KOPT-K1 (cell line): ENCODE measurements around the gene GLTPD2.

ENCODE experiments used
- H3K27ac ChIP-seq: fragments of 200-600 bp; sonication (generic); 2 replicates; pipeline ENCODE4 v1.5.1; 2016; ENCODE audit warnings: antibody characterized with exemption, mild to moderate bottlenecking, low read depth, low read length; ENCODE audit not compliant: poor library complexity, severe bottlenecking
- H3K36me3 ChIP-seq: fragments of 200-600 bp; sonication (generic); 2 replicates; pipeline ENCODE4 v1.5.1; 2017; ENCODE audit warnings: antibody characterized with exemption, mild to moderate bottlenecking, low read length, moderate library complexity; ENCODE audit not compliant: insufficient read depth
- H3K9me3 ChIP-seq: fragments of 200-600 bp; sonication (generic); 2 replicates; pipeline ENCODE4 v1.5.1; 2017; ENCODE audit warnings: antibody characterized with exemption, low read length, mild to moderate bottlenecking; ENCODE audit not compliant: insufficient read depth, poor library complexity, severe bottlenecking

Gene GLTPD2

DNA sequence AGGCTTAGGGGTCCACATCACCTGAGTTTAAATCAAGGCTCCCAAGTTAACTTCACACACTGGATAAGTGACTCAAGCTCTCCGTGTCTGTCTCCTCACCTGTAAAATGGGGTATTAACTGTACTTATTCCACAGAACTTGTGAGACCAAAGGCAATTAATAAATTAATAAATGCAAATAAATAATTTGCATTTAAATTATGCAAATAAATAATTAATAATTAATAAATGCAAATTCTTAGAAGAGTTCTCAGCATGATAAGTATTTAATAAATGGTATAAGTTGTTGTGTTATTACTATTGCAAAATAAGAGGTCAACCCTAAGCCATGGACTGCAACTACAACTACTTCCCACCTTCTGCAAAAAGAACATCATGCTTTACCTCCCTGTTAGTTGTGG lies 35.4 kb upstream of the GLTPD2 start:
- H3K36me3 ChIP-seq: no peaks in the 10 kb centered on the region
- no peak overlapping the region for H3K27ac ChIP-seq
- no peaks in the 10 kb centered on the region for H3K9me3 ChIP-seq

DNA sequence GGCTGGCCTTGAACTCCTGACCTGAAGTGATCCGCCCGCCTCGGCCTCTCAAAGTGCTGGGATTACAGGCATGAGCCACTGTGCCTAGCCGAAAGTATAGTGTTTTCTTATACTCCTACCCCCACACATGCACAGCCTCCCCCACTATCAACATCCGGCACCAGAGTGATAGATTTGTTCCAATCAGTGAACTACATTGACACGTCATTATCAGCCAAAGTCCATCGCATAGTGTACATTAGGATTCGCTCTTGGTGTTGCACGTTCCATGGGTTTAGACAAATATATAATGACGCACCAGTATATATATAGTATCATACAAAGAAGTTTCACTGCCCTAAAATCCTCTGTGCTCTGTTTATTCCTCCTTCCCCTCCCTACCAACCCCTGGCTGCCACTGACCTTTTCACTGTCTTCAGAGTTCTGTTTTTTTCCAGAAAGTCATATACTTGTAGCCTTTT lies 29.0 kb upstream of the GLTPD2 start:
- Histone ChIP-seq H3K36me3 (no peaks in the 10 kb centered on the region), H3K27ac (no peak overlapping the region), H3K9me3 (no peaks in the 10 kb centered on the region)

DNA sequence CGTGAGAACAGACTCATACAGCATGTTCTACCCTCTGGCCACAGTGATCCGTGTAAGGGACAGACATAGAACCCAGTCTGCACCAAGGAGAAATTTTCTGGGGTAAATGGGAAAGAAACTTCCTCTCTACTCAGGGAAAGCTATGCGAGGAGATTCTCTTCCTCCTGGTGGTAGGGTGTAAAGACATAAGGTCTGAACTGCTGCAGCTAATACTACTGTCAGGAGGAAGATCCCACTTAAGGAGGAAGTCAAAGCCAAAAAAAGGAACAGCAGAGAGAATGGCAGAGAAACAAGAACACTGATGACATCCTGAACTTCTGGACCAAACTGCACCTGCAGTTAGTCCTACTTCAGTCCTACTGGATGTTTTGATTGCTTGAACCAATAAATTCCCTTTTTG lies 24.2 kb upstream of the GLTPD2 start:
- Histone ChIP-seq H3K9me3 (no peaks in the 10 kb centered on the region), H3K36me3 (no peaks in the 10 kb centered on the region), H3K27ac (no peak overlapping the region)

DNA sequence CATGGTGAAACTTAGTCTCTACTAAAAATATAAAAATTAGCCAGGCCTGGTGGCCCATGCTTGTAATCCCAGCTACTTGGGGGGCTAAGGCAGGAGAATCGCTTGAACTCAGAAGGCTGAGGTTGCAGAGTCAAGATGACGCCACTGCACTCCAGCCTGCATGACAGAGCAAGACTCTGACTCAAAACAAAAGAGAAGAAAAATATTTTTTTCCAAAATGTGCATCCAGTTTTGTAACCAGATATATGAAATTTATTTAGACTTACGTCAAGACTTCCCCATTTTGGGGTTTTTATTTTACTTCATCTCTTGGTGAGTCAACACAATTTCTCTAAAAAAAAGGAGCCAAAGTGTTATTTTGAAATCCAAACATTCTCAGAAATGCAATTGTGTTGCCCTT lies 22.6 kb upstream of the GLTPD2 start:
- no peaks in the 10 kb centered on the region for H3K9me3 ChIP-seq

DNA sequence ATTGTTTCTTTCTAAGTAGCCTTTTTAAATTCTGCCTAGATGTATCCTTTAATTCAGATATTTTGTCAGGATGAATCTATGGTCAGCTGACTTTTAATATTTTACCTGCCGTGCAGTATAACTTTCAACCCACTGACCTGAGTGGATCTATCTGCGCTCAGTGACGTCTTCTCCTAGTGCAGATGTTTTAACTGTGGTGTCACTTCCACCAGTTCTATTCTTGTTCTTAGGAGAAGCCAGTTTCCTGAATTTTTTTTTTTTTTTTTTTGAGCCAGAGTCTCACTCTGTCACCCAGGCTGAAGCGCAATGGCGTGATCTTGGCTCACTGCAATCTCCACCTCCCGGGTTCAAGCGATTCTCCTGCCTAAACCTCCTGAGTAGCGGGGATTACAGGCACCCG lies 22.0 kb upstream of the GLTPD2 start:
- H3K27ac ChIP-seq: no peak overlapping the region
- no peaks in the 10 kb centered on the region for H3K9me3 ChIP-seq
- no peaks in the 10 kb centered on the region for H3K36me3 ChIP-seq

More for the DNA sequence above, 22.6 kb upstream of the GLTPD2 start:
- H3K27ac ChIP-seq: no peak overlapping the region
- no peaks in the 10 kb centered on the region for H3K36me3 ChIP-seq

DNA sequence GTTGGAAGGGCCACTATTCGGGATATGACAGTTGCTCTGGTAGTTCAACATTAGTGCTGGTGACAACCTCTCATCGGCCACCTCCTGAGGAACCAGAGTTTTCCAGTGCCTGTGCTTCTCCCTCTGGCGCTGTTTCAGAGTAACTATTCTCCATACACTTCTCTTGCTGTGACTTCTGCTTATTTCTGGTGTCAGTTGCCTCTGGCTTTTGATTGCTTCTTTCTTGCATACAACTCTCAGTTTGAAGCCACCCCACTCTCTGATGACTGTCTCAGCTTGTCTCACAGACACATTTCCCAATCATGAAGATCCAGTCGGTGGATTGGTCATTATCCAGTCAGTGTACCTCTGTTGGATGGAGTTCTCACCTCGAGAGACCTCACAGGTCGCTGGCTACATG lies 20.5 kb upstream of the GLTPD2 start:
- Histone ChIP-seq H3K27ac (no peak overlapping the region), H3K36me3 (no peaks in the 10 kb centered on the region), H3K9me3 (no peaks in the 10 kb centered on the region)

DNA sequence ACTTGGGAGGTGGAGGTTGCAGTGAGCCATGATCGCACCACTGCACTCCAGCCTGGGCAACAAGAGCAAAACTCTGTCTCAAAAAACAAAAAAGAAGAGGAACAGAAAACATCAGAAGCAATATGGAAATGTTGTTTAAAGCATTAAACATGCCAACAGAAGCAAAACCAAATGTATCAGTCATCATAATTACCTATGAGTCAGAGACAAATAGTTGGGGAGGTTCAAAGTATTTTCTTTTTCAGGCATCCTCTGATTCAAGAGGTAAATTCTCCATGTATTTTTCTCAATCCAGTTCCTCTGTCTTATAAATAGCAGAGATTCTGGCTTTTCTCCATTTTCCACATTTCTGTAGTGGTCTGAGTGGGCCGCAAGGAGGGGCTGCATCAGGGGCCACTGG lies 19.1 kb upstream of the GLTPD2 start:
- H3K9me3 ChIP-seq: no peaks in the 10 kb centered on the region
- no peak overlapping the region for H3K27ac ChIP-seq
- no peaks in the 10 kb centered on the region for H3K36me3 ChIP-seq

DNA sequence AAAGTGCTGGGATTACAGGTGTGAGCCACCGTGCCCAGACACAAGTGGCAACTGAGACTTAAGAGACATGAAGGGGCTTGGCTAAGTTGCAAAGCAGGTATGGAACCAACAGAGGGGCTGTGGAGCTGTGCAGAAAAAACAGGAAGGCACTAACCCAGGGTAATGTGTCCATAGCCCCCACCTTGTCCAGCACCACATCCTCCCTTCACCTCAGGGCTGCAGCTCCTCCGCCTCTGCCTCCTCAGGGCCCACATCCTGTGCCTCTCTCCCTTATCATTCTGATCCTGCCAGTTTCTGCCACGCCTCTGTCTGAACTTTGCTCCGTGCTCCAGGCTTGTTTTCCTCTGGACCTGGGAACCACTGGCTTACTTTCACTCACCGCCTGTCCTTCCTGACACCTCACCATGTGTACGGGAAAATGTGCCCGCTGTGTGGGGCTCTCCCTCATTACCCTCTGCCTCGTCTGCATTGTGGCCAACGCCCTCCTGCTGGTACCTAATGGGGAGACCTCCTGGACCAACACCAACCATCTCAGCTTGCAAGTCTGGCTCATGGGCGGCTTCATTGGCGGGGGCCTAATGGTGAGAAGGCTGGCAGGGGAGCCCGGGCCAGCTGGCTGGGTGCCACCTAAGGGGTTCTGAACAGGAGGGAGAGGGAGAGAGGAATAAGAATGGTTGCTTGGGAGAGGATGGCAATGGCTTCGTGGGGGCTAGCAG lies 17.1 kb upstream of the GLTPD2 start, which contains the start of gene TM4SF5:
Gene TM4SF5 (plus strand): TSS at position 368 of the 716 bp plus-strand sequence. CDS start 37 bp downstream, at position 405.
- no peaks in the 10 kb centered on the region for H3K9me3 ChIP-seq
- no peak within 1 kb of the TSS for H3K27ac ChIP-seq
- no peaks in the 10 kb centered on the region for H3K36me3 ChIP-seq

DNA sequence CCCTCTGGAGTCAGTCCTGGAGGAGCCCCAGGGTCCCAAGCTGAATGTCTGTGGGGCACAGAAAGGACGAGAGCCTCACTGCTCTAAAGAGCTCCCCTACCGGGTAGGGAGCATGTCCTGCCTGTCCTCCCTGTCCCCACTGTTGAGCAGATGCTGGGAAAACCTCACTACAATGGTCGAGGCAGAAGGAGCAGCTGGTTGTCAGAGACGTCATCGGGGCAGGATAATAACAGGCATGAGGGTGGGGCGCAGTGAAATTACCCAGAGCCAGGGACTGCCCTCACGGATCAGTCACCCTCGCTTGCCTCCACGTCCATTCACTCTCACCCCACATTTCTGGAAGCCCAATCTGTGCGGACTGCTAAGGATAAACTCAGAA lies 16.5 kb upstream of the GLTPD2 start:
- H3K27ac ChIP-seq: no peak overlapping the region
- H3K36me3 ChIP-seq: no peaks in the 10 kb centered on the region
- no peaks in the 10 kb centered on the region for H3K9me3 ChIP-seq

DNA sequence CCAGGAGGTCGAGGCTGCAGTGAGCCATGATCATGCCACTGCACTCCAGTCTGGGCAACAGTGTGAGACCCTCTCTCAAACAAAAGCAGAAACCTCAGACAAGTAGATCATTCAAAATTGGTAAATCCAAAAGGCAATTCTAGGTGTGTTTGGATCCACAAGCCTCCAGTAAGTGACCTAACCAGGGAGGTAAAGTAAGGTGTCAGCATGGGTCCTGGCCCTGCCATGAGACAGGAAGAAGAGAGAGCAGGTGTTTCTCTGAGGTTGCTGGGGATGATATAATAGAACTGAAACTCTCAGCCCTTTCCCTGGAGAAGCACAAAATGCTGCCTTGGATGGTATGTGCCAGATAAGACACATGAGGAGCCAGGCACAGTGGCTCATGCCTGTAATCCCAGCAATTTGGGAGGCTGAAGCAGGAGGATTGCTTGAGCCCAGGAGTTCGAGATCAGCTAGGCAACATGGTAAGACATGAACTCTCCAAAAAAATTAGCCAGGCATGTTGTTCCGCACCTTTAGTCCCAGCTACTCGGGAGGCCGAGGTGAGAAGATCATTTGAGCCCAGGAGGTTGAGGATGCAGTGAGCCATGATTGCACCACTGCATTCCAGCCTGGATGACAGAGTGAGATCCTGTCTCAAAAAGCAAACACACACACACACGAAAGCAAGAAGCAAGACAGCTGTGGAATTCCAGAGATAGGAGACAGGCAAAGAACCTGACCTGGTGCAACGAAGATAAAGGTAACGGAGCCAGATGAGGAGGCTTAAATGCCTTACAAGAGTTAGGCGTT lies 10.6 kb upstream of the GLTPD2 start:
- Histone ChIP-seq H3K9me3 (no peaks in the 10 kb centered on the region), H3K27ac (no peak overlapping the region), H3K36me3 (no peaks in the 10 kb centered on the region)

DNA sequence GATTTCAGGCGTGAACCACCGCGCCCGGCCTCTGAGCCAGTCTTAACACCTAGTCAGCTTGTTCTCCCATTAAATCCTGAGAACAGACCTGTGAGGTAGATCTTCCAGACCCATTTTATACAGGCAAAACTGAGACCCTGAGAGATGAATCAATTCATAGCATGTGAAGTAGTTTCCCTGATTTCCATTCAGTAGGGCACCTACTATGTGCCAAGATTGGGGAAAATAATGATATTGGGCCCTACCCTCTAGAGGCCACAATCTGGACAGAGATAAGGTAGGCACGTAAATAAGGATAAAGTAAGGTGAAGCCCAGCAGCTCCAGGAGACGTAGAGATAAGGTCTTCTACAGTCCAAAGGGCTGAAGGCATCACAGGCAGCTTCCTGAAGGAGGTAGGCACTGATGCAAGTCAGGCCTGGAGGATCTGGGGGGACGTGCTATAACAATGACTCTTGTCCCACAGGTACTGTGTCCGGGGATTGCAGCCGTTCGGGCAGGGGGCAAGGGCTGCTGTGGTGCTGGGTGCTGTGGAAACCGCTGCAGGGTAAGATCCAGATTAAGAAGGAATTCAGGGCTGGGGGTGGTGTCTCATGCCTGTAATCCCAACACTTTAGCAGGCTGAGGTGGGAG lies 8.3 kb upstream of the GLTPD2 start:
- Histone ChIP-seq H3K36me3 (no peaks in the 10 kb centered on the region), H3K27ac (no peak overlapping the region), H3K9me3 (no peaks in the 10 kb centered on the region)

DNA sequence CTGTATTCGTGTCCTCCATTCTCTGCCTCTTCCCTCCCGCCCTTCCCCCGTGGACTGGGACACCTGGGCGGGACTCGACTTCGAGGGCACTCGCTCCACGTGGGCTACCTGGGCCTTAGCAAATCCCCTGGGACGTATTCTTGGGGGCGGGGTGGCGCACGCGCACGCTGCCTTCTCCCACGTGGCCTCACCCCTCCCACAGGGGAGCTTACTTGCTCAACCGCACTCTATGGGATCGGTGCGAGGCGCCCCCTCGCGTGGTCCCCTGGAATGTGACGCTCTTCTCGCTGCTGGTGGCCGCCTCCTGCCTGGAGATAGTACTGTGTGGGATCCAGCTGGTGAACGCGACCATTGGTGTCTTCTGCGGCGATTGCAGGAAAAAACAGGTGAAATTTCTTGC lies 6.1 kb upstream of the GLTPD2 start:
- Histone ChIP-seq H3K27ac (no peak overlapping the region), H3K36me3 (no peaks in the 10 kb centered on the region), H3K9me3 (no peaks in the 10 kb centered on the region)

DNA sequence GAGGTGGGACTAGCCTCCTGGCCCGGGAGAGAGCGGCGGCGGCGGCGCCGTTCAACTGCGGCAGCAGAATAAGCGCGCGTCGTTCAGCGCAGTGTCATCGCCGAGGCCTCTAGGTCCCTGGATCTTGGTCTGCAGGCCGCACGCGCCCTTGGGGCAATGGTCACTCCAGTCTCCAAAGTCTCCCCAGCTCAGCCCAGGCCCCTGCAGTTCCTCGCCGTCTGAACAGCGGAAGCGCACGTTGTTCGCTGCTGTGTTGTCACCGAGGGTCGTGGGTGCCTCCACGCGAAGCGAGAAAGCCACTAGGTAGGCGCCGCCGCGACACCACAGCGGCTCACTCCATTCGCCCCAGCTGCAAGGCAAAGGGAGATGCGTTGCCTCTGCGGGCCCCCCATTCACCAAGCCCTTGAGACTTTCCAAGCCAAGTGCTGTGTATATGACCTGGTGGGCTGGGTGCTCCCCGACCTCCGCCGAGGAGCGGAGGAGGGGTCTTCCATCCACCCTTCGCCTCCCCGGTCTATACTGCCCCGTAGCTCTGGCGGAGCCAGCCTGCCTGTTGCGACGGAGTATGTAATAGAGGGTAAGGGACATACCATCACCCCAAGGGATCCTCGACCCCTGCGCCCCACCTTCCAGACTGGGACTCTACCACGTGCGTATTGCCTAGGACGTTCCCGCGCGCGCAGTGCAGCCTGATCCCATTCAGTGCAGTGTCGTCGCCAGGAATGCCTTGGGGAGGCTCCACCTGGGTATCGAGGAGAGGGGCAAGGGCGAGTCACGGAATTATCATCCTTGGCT lies 3.3 kb upstream of the GLTPD2 start:
- H3K27ac ChIP-seq: no peak overlapping the region
- H3K36me3 ChIP-seq: no peaks in the 10 kb centered on the region
- no peaks in the 10 kb centered on the region for H3K9me3 ChIP-seq

DNA sequence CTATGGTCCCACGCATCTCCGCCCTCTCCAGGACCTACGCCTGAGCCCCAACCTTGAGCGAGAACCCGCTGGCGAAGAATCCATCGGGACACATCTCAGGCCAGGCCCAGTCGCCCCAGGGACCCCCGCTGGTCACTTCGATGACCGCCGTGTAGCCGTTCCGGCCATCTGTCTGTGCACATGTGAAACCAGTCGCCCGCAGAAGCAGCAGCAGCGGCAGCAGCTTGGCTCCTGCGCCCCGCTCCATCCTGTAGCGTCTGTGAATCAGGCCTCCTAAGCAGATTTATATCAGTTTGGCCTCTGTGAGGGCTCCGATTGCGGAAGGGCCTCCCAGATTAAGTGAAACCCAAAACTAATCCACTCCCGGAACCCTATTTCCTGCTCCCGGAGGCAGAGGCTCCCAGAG lies 2.7 kb upstream of the GLTPD2 start, which contains the start of gene VMO1:
Gene VMO1 (minus strand): TSS at position 259 of the 406 bp plus-strand sequence. CDS start 12 bp downstream, at position 247.
- Histone ChIP-seq H3K9me3 (no peaks in the 10 kb centered on the region), H3K27ac (no peak within 1 kb of the TSS), H3K36me3 (no peaks in the 10 kb centered on the region)

DNA sequence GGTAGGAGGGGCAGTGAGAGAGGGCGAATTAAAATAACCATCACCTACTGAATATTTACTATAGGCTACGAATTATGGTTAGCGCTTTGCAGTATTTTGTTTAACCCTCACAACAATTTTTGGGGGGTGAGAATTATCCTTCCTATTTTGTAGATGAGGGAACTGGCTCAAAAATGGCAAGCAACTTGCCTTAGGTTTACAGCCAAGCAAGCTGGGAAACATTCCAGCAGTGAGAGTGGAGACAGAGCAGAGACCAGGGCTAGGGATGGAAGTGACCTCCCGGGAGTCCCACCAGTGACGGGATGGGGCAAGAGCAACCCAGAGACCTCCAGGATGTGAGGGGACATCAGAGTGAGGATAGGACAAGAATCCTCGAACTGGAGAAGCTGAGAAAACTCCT lies 2.2 kb upstream of the GLTPD2 start:
- H3K27ac ChIP-seq: no peak overlapping the region
- H3K9me3 ChIP-seq: no peaks in the 10 kb centered on the region
- no peaks in the 10 kb centered on the region for H3K36me3 ChIP-seq
